Activated CD8-positive, alpha-beta memory T cell treated with anti-CD3 and anti-CD28 coated beads for 36 hours (primary cell): ENCODE measurements around the gene PTPRG. TPM values are rescaled to one million over a fixed set of nuclear protein-coding genes. Genes with fewer than 3 reads are reported as not detected.
"Not testable (repeated sequence)": the region's sequence is repeated elsewhere in the genome, so short reads cannot be mapped to it uniquely, and the experiment has no call there.

Experiments
- CTCF ChIA-PET: fragments of 350-600 bp; sonication (Branson Sonifier 250); formaldehyde crosslinking; loops from one replicate; lab custom pipeline; 2021; ENCODE audit warnings: antibody characterized with exemption; lab: Charles Lee
- POLR2A ChIA-PET: fragments of 350-600 bp; sonication (Branson Sonifier 250); formaldehyde crosslinking; loops from one replicate; lab custom pipeline; 2021; ENCODE audit warnings: antibody characterized with exemption; lab: Charles Lee
- total RNA-seq, 2 experiments: library from RNA; stranded (reverse); gene quantifications; one replicate each; pipeline ENCODE4 v1.2.3, GENCODE V29; 2021

The PTPRG gene
- total RNA-seq = not detected

- ChIA-PET POLR2A (no interaction called here), CTCF (no interaction called here)
Measured at GRCh38 chr3:61561374-61562041, at the start of gene PTPRG. TSS of gene PTPRG (plus strand) at chr3:61561571. CDS start at chr3:61562288, 717 bp downstream.

DNA sequence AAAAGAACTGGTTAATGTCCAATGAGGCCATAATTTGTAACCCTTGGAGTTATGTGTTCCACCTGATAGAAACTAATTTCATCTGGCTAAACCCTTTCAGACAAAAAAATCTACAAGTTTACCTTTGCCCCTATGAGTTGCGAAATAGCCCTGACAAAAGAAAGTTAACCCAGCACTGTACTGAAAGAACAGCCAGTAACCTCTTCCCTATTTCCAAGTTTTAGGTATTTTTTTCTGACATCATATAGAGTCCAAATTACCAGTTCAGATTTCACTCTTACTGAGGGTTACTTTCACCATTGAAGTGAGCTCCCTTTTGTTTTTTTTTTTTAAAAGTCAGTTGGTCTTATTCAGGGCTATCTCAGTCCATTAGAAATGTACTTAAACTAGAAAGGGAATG, 42.8 kb upstream of the PTPRG start:
- POLR2A ChIA-PET = no interaction called here
- CTCF ChIA-PET = no interaction called here

GRCh38 chr3:61520966-61521628, 40.3 kb upstream of the PTPRG start:
- ChIA-PET POLR2A (no interaction called here), CTCF (no interaction called here)

GRCh38 chr3:61522060-61522459, 39.3 kb upstream of the PTPRG start:
- POLR2A ChIA-PET = no interaction called here
- CTCF ChIA-PET = no interaction called here

DNA sequence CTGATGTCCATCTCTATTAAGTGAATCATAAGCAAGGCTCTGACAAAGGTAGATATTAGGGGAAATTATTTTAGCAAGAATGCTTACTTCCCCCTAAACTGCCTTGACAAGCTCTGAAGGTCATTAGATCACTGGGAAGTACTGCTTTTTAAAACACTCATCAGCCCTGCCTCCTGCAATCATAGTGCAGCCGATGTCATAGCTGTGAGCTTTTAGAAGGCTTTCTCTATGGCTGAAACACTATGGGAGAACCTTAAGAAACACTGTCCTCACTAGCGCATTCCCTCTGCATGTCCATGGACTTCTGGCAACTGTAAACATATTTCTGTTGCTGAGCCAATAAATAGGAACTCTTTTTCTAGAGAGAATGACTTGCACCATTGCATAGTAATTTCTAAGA, 38.7 kb upstream of the PTPRG start:
- ChIA-PET POLR2A (no interaction called here), CTCF (no interaction called here)

- ChIA-PET CTCF (no interaction called here), POLR2A (no interaction called here)
Measured at GRCh38 chr3:61524933-61525332, 36.4 kb upstream of the PTPRG start.

DNA sequence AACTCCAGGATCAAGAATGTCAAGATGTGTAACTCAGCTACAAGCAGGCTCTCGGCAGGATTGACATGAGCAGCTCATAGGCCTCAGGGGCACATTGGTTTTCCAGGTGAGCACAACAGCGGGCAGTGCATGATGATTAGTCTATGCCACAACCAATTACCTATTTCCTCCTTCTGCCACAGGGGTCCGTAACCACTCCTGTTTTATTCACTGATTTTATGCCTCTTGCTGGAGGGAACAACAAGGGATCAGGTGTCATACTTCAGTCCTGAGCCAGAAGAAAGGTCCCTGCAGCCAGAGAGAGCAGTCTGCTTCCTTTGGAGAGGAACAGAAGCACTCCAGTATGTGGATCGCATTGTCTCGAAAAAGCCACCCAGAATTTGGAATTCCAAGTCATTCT, 35.1 kb upstream of the PTPRG start:
- ChIA-PET POLR2A (no interaction called here), CTCF (no interaction called here)

DNA sequence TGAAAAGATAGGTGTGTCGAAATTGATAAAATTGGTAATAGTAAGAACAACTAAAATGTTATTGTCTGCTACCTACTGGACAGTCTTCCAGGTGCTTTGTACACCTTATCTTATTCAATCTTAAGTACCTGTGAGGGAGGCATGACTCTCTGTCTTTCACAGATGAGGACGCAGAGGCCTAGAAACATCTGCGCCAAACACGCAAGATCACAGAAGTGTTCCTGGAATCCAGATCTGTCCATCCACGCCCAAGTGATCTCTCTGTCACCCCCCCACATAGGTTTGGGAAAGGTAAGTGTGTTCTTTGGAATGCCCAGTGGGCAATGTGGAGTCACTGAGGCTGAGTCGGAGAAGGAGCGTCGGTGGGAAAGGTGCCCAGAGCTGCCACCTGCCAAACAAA, 34.4 kb upstream of the PTPRG start:
- CTCF ChIA-PET = no interaction called here
- POLR2A ChIA-PET = no interaction called here

DNA sequence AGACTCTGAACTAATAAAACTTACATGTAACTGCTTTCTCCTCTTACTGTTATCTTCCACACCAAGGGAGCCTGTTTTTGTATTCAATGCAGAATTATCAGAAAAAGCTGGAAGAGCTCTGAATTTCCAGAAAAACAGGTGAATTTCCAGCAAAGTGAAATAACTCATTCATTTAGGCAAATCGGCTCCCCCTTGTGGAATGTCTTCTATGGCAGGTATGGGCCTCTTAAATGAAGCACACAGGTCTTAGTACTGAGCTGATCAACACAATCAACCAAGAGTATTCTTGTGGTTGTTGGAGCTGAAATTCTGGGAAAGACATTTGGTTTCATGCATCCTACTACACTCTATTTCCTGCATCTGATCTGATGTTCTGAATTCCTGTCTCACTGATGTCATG, 31.0 kb upstream of the PTPRG start:
- ChIA-PET CTCF (no interaction called here), POLR2A (no interaction called here)

DNA sequence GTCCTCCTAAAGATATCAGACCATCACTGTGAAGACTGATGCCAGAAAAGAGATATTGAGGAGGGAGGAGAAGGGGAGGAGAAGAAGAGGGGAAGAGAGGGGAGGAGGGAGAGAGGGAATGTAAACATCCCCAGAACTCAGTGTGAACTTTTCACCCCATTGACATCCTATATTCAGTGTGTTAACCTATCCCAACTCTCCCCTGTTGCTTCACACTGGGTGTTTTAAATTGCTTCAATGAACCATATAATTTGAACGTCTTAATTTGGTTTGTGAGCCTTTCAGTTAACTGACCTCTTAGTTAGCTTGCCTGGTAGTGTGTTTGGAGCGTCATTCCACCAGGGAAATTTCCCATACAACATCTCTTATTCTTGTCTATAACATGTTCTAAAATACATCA, 29.8 kb upstream of the PTPRG start:
- CTCF ChIA-PET = no interaction called here
- POLR2A ChIA-PET = no interaction called here

DNA sequence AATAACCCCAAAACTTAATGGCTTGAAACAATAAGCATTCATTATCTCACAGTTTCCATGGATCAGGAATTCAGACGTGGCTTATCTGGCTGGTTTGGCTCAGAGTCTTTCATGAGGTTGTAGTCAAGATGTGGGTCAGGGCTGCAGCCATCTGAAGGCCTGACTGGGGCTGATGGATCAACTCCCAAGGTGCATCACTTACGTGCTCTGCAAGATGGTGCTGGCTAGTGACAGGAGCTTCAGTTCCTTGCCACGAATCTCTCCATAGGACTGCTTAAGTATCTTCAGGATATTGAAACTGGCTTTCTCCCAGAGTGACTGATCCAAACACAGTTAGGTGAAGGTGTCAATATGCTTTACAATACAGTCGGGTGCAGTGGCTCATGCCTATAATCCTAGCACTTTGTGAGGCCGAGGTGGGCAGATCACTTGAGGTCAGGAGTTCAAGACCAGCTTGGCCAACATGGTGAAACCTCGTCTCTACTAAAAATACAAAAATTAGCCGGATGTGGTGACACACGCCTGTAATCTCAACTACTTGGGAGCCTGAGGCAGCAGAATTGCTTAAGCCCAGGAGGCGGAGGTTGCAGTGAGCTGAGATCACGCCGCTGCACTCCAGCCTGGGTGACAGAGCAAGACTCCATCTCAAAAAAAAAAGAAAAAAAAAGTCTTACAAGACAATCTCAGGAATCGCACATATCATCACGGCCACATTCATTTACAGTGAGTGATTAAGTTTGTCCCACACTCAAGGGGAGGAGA, 28.5 kb upstream of the PTPRG start:
- CTCF ChIA-PET = no interaction called here
- POLR2A ChIA-PET = no interaction called here

DNA sequence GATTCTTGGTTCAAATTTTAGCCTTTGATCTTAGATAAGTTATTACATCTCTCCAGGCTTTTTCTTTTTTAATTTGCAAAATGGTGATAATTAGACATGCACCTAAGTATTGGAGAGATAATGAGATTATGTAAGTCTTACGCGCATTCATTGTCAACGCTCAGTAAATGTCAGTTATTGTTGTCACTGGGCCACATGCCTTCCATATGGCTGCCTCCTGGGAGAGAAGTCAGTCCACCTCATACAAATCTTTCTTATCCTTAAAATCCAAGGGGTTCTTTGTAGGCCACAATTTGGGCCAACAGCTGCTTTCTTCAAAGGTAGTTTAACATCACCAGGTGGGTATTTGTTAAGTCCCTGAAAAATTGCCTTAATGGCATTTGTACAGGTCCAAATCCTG, 25.5 kb upstream of the PTPRG start:
- POLR2A ChIA-PET = no interaction called here

DNA sequence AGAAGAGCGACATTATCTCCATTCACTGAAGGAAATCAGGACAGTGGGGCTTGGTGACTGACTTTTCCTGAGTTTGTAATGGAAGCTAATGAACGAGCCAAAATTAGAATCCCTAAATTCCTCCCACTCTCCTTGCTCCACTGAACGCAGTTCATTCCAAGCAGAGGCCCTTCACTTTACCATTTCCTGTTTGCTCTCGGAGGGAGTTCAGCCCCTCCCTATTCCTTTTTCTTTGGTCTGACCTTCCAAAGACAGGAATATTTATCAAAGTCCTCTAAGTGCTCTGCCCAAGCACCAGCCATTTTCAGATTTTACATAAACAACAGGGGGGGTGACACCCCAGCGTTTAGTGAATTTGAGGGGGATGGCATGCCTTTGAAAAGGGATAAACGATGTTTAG, 24.0 kb upstream of the PTPRG start:
- POLR2A ChIA-PET = no interaction called here
- CTCF ChIA-PET = no interaction called here

More for the DNA sequence above, 25.5 kb upstream of the PTPRG start:
- CTCF ChIA-PET = no interaction called here

- CTCF ChIA-PET = no interaction called here
Measured at GRCh38 chr3:61538486-61538885, 22.9 kb upstream of the PTPRG start.

GRCh38 chr3:61541694-61542093, 19.7 kb upstream of the PTPRG start:
- CTCF ChIA-PET = no interaction called here
- POLR2A ChIA-PET = no interaction called here

More at GRCh38 chr3:61538486-61538885, 22.9 kb upstream of the PTPRG start:
- POLR2A ChIA-PET = no interaction called here

DNA sequence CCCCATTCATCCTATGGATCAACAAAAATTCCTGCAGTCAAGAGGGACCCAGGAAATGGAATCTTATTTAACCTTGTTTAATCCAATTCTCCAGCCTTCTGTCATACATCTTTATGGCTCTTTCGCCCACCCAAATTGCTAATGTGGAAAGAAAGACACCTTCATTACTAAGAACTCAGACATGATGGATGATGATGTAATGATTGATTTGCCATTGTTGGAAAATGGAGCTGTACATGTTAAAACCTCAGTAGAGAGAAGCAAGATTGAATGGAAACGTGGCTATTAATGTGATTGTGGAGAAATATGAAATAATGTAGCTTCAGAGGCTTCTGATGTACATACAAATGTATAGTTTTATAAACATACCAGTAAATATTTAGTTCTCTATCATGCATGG, 15.7 kb upstream of the PTPRG start:
- POLR2A ChIA-PET = no interaction called here
- CTCF ChIA-PET = interaction anchor here (1.1 kb wide), 1 partner anchor 13 kb away, joined by 4 read pairs; no protein-coding TSS in a partner anchor

DNA sequence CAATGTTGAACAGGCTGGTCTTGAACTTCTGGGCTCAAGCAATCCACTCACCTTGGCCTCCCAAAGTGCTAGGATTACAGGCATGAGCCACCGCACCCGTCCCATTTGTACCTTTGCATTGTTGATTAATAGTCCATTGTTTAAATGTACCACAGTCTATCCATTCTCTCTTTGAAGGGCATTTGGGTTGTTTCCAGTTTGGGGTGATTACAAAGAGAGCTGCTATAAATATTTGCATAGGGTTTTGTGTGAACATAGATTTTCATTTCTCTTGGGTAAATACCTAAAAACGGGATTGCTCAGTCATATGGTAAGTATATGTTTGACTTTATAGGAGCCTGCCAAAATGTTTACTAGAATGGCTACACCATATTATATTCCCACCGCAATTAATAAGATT, 13.7 kb upstream of the PTPRG start:
- ChIA-PET POLR2A (no interaction called here), CTCF (no interaction called here)

- POLR2A ChIA-PET, CTCF ChIA-PET: not testable (repeated sequence)
Measured at GRCh38 chr3:61552704-61553103, 8.7 kb upstream of the PTPRG start.

- ChIA-PET POLR2A (no interaction called here), CTCF (no interaction called here)
Measured at GRCh38 chr3:61559136-61559731, 2.1 kb upstream of the PTPRG start.
